Measurements from ENCODE around the gene ELMO1.

Gene ELMO1

DNA sequence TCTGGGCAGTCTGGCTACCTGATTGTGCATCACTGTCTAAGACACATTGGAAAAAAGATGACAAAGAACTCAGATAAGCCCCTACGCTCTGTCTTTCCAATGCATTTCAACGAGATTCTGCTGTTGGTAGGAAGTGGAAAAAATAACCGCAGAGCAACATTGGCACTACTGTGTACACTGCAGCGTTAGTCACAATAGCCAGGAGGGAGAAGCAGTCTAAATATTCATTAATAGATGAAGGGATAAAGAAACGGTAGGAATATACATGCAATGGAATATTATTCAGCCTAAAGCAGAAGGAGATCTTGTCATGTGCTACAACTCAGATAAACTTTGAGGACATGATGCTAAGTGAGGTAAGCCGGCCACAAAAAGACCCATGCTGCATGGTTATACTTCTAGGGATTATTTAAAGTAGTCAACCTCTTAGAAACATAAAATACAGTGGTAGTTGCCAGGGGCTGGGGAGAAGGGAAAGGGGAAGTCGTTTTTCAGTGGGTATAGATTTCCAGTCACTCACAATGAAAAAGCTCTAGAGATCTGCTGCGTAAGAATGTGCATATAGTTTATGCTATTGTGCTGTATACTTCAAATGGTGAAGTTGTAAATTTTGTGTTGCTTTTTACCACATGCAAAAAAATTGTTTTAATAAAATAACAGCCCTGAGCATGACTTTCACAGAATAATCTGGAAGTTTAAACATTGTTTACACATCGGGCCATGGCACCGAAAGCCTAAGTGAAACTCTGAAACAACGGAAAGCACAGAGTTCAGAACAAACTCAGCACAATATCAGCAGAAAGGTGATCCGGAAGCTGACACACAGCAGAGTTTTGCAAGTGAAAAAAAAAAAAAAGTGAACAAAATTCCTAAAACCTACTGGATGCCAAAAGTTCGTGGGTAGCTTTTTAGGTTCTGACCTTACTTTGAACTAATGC is 40.1 kb downstream of the ELMO1 start:
- TF ChIP-seq JUND (IDR thresholded peaks at IDR 0.05; ENCODE audit: low read depth), result no peak
- in situ Hi-C loops (cut with HindIII; ENCODE audit: low pct_unique_long_range_greater_than_20kb, low sequenced_read_pairs), result no loop called here
- DNase-seq (ENCODE audit: low read depth in 1 of 2, low spot score in 1 of 2), result no peak

DNA sequence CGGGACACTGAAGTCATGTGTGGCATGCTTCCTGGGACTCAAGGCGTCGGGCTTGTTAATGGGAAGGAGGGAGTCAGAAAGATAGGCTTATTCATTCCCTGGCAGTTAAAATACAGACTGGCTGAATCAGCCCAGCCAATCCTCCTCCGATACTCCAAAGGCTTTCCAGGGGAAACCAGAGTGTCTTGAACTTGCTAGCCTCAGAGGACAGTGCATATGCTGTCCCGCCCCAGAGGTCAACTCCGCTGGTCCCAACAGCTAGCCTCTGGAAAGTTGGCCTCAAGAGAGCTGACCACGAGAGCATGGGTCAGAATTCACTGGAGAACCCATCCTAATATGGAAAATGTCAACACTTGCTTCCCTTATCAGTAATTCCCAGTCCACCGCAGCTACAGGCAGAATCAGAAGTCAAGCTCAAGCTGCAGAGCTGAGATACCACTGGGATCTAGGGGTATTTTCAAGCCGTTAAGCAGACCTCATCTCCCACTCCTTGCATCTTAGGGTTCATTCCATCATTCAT is 43.0 kb downstream of the ELMO1 start:
- no peak for DNase-seq (ENCODE audit: low read depth in 1 of 2, low spot score in 1 of 2)
- in situ Hi-C loops (cut with HindIII; ENCODE audit: low pct_unique_long_range_greater_than_20kb, low sequenced_read_pairs), result no loop called here
- TF ChIP-seq JUND (IDR thresholded peaks at IDR 0.05; ENCODE audit: low read depth), result no peak

DNA sequence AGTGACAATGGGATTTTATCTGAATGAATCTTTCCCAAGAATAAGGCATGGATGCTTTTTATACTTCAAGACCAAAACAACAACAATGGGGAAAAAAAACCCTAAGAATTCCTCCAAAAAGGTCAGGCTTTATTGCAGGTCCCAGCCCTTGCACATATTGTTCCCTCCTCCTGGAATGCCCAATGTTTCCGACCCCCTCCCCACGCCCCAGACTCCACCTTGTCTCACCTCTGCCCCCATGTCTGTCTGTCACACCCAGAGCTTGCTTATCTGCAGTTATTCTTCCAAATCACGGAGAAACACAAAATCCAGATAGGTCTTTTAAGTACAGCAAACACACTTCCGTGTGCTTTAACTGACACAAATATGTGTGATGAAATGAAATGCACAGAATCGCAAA is 43.5 kb downstream of the ELMO1 start:
- DNase-seq (ENCODE audit: low read depth in 1 of 2, low spot score in 1 of 2), result no peak
- no peak for TF ChIP-seq JUND (IDR thresholded peaks at IDR 0.05; ENCODE audit: low read depth)
- in situ Hi-C loops (cut with HindIII; ENCODE audit: low pct_unique_long_range_greater_than_20kb, low sequenced_read_pairs), result no loop called here

DNA sequence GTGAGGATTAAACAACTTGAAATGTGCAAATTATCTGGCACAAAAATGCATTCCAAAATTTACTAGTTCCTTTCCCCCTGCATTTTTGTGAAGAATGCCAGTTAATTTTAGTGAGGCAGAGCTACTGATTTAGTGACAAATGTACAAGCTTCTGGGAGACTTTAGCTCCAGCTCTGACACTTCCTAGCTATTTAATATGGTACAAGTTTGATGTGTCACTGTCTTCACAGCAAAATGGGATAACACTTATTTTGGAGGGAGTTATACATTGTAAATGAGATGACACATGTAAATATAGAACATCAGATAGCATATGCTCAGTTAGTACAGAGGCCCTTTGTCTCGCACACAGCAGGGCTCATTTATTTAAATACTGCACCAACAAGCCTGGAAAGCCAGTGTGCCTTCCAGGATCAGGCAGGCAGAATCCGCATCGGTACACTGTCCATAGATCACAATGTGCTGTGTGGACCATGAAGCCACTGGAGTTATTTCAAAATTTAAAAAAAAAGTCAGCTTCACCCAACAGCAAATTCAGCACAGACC is 48.7 kb downstream of the ELMO1 start:
- no peak for DNase-seq (ENCODE audit: low read depth in 1 of 2, low spot score in 1 of 2)
- in situ Hi-C loops (cut with HindIII; ENCODE audit: low pct_unique_long_range_greater_than_20kb, low sequenced_read_pairs), result no loop called here
- no peak for TF ChIP-seq JUND (IDR thresholded peaks at IDR 0.05; ENCODE audit: low read depth)

DNA sequence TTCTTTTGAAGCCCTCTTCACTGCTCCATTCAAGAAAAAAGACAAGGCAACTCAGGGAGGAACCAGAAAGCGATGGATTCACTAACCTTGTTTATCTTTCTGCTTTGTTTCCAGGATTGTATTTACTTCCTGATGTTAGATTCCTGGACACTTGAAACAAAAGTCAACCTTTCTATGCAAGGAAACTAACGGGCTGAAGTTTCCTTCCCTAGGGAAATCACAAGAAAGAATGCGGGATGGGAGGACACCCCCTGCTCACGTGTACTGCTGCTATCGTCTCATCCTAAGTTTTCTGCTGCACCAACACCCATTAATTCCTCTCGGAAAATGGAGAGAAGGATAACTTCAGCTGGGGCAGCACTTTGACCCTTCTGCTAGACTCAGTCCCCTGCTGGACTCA is 50.3 kb downstream of the ELMO1 start:
- in situ Hi-C loops (cut with HindIII; ENCODE audit: low pct_unique_long_range_greater_than_20kb, low sequenced_read_pairs), result no loop called here
- TF ChIP-seq JUND (IDR thresholded peaks at IDR 0.05; ENCODE audit: low read depth), result no peak
- no peak for DNase-seq (ENCODE audit: low read depth in 1 of 2, low spot score in 1 of 2)

DNA sequence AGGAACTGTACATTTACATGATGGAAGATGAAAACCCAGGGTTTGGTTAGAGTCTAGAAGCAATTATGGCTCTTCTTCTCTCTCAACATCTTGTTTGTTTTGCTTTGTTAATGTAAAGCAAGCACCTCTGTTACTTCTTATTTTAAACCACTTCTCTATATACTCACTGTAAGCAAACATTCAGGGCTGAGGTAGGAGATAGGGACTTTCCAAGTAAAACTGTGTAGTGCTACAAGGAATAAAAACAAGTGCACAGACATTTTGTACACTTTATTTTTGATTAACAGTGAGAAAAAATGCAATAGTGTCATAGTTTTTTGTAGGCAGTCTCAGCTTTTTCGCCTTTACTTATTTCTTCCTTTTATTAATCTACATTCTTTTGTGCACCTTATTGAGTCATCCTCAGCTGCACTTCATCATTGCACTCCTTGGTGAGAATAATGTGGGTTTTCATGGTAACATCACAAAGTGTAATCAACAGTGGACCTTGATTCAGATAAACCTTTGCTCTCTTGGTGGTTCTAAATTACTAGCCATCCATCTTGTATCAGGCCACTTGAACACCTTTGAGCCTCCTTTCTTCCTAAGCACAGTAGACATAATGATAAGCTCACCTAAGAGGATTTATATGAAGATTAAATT is 52.9 kb downstream of the ELMO1 start:
- DNase-seq (ENCODE audit: low read depth in 1 of 2, low spot score in 1 of 2), result no peak
- no peak for TF ChIP-seq JUND (IDR thresholded peaks at IDR 0.05; ENCODE audit: low read depth)
- in situ Hi-C loops (cut with HindIII; ENCODE audit: low pct_unique_long_range_greater_than_20kb, low sequenced_read_pairs), result no loop called here

DNA sequence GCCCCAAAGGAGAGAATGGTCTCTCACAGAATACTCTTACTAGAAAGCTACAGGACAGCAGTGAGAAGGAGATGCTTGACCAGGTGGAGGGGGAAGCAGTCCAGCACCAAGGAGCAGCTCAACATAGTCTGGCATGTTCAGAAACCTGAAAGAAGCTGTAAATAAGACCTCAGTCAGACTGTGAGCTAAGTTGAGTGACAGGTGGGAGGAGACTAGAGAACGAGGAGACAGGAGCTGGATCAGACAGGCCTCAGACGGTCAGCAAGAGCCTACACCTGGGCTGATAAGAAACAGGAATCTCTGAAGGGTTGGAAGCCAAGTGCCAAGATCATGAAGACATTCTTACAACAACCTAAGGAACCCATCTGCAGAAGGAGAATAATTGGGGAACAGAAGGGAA is 54.5 kb downstream of the ELMO1 start:
- DNase-seq (ENCODE audit: low read depth in 1 of 2, low spot score in 1 of 2), result no peak
- in situ Hi-C loops (cut with HindIII; ENCODE audit: low pct_unique_long_range_greater_than_20kb, low sequenced_read_pairs), result no loop called here
- TF ChIP-seq JUND (IDR thresholded peaks at IDR 0.05; ENCODE audit: low read depth), result no peak

DNA sequence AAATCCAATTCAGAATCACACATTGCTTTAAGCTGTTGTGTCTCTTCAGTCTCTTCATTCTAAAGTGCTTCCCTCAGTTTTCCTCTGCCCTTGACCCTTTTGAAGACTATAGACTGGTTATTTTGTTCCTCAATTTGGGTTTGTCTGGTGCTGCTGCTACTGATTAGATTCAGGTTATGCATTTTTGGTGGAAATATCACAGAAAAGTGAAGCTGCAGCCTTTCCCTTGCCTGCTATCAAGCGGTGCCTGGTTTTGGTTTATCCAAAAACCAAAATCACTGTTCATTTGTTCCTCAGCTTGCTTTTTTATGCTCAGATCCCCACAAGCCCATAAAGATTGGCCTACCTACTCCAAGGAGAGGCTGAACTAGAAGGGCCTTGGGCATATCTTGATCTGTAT is 55.2 kb downstream of the ELMO1 start:
- in situ Hi-C loops (cut with HindIII; ENCODE audit: low pct_unique_long_range_greater_than_20kb, low sequenced_read_pairs), result no loop called here
- TF ChIP-seq JUND (IDR thresholded peaks at IDR 0.05; ENCODE audit: low read depth), result no peak
- DNase-seq (ENCODE audit: low read depth in 1 of 2, low spot score in 1 of 2), result no peak

DNA sequence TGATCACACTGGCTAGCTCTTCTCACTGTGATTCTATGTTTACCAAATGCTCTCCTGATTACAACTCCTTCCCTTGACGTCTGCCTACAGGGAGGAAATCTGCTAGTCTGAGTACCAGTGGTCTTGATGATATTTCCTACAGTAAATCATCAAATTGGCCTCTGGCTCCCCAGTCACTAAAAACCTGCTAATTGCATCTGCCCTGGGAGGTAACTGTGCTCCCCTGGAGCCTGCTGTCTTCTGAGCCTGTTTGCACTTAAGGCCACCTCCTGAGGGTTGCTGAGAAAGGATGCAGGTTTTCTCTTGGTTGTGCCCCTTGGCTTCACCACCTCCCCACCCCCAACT is 56.0 kb downstream of the ELMO1 start:
- TF ChIP-seq JUND (IDR thresholded peaks at IDR 0.05; ENCODE audit: low read depth), result no peak
- no peak for DNase-seq (ENCODE audit: low read depth in 1 of 2, low spot score in 1 of 2)
- in situ Hi-C loops (cut with HindIII; ENCODE audit: low pct_unique_long_range_greater_than_20kb, low sequenced_read_pairs), result no loop called here

DNA sequence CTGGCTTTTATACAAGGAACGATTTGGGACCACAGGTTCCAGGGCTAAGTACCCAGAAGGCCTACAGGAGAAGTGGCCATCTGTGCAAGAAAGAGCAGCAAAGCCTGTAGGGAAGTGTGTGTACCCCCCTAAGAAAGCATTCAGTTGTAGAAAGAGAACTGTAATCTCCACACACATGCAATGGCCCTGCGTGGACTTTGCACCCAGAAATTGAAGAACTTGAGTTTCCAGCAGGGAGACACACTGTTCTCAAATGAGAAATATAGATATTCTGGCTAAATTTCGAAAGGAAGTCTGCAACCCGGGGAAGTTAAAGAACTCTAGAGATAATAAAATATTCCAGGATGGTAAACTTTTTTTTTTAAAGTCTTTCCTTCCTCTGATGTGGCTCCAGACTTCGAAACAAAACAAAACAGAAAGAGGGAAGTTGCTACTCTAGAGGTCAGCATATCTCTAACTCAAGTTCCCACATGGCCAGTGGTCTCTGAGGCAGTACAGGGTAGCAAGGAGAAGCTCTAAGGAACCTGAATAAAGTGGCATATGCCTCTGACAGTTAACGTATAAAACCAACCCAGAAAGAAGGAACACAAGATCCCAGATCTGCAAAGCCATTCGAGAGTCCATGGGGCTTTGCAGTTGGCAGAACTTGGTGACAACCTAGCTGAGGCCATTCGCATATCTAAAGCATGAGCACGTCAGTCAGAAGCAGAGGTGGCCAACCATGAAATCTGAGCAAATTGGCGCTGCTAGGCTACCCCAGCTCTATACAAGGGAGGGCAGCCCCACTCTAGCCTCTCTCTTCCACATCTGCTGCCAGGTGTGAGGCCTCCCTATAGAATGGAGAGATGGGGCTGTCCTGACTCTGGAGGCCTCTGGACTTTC is 56.6 kb downstream of the ELMO1 start:
- no peak for TF ChIP-seq JUND (IDR thresholded peaks at IDR 0.05; ENCODE audit: low read depth)
- in situ Hi-C loops (cut with HindIII; ENCODE audit: low pct_unique_long_range_greater_than_20kb, low sequenced_read_pairs), result no loop called here
- no peak for DNase-seq (ENCODE audit: low read depth in 1 of 2, low spot score in 1 of 2)

DNA sequence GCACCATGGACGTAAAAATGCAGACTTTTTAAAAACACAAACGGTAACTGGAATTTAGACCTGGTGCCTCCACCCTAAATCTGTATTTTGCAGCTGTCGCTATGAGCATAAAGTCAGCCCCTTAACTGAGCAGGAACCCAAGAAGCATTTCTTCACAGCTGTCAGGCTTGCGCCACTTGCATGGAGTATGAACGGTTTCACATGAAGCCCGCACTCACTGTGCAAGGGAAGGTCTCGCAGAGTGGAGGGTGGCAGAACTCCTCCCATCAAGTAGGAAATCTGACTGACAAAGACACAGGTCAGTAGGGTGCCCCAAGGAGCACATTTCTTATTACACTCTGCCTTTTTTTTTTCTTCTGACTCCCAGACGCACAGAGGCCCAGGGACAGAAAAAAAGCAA is 58.5 kb downstream of the ELMO1 start:
- DNase-seq (ENCODE audit: low read depth in 1 of 2, low spot score in 1 of 2), result no peak
- TF ChIP-seq JUND (IDR thresholded peaks at IDR 0.05; ENCODE audit: low read depth), result no peak
- in situ Hi-C loops (cut with HindIII; ENCODE audit: low pct_unique_long_range_greater_than_20kb, low sequenced_read_pairs), result no loop called here

DNA sequence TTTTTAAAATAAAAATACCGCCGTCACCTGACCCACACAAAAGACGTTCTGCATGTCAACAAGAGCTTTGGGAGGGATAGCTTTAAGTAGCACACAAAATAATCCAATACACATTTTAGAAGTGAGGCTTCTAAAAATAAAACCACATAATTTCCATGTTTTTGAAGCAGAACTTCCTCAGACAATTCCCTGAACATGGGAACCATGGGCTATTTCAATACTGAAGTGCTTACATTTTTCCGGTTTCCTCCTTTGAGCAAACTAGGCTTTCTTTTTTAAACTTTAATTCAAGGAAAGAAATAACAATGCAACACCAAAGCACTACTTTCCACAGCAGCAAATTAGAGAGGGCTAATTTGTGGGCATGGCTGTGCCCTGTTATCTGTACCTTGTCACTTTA is 59.9 kb downstream of the ELMO1 start:
- in situ Hi-C loops (cut with HindIII; ENCODE audit: low pct_unique_long_range_greater_than_20kb, low sequenced_read_pairs), result no loop called here
- no peak for TF ChIP-seq JUND (IDR thresholded peaks at IDR 0.05; ENCODE audit: low read depth)

More for the DNA sequence above, 59.9 kb downstream of the ELMO1 start:
- DNase-seq (ENCODE audit: low read depth in 1 of 2, low spot score in 1 of 2), result no peak
